A375 (cell line): ENCODE data around the gene TMPRSS5. TPM values are rescaled to one million over a fixed set of nuclear protein-coding genes. Genes with fewer than 3 reads are reported as not detected.

Experiments used
- small RNA-seq: library from RNA; depleted of rRNA; stranded (forward); fragments of <200 nt; gene quantifications from one replicate; pipeline ENCODE3, GENCODE V24; 2014
- total RNA-seq: library from RNA; depleted of rRNA; stranded (reverse); fragments of >200 nt; shearing (Covaris generic); gene quantifications from 2 replicates; pipeline ENCODE4 v1.2.3, GENCODE V29; 2014; rRNA removed

The TMPRSS5 gene
- total RNA-seq, result 37.3 and 47.6 TPM in 2 replicates

GRCh38 chr11:113705871-113706655, at the start of gene TMPRSS5:
TSS of gene TMPRSS5 (minus strand) at chr11:113706308. CDS start at chr11:113706224, 84 bp downstream.

Small RNA genes within 50 kb of the gene (small RNA-seq; reads per million reads assigned to genes)
- gene RPS29P19, result not detected

Other genes starting within 250 kb of the TMPRSS5 start
- gene DRD2, start 230.9 kb downstream of the TMPRSS5 start, total RNA-seq, result 1.1 and 1.8 TPM in 2 replicates
- gene ZW10, start 67.4 kb upstream of the TMPRSS5 start, total RNA-seq, result 18.8 and 21.1 TPM in 2 replicates
- not detected in 2 replicates for gene CLDN25, start 73.5 kb upstream of the TMPRSS5 start, total RNA-seq
- gene USP28, start 169.3 kb upstream of the TMPRSS5 start, total RNA-seq, result 17.1 and 20.5 TPM in 2 replicates
- gene HTR3B, start 198.5 kb upstream of the TMPRSS5 start, total RNA-seq, result not detected in 2 replicates